ENCODE measurements around the gene LDLRAD3. TPM values are rescaled to one million over a fixed set of nuclear protein-coding genes. Genes with fewer than 3 reads are reported as not detected.

Gene LDLRAD3
- total RNA-seq, 1 donor from 2014 or later, result 8.6 TPM

DNA sequence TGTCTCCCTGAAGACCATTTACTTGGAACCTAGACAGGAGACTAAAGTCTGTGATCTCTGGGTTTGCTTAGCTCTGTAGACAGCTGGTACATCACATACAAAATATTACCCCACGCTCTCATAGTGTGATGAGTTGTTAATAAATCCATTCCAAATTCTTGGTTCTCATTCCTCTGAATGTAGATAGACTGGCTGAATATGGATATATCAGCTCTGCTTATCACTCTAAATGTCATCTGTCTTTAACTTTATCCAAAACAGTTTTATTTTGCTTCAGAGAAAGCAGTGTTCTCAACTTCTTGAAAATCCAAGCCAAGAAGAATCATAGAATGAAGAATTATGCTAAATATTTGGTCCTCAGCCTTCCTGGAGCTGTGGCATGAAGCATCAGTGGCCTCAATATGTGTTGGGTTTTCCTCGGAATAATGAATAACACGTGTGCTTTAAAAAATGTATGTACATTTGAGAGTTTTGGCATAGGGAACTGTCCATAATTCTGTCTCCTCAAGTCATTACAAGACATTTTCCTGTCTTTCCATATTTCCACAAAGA, 10.5 kb upstream of the LDLRAD3 start:
- Mint-ChIP-seq H3K4me3 (ENCODE audit: unreplicated experiment) (no peak overlapping the region), H3K36me3 (ENCODE audit: low read depth) (no peaks in the 10 kb centered on the region), H3K27me3 (ENCODE audit: low read depth) (no peaks in the 10 kb centered on the region), H3K4me1 (ENCODE audit: low read depth) (peaks cover 8% of the 10 kb centered on the region), H3K9me3 (ENCODE audit: low read depth) (peaks cover 4% of the 10 kb centered on the region), H3K27ac (ENCODE audit: unreplicated experiment) (no peak overlapping the region)
- no peak for TF ChIP-seq CTCF (IDR thresholded peaks at IDR 0.05)
- DNase-seq (ENCODE audit: low spot score), result no peak

DNA sequence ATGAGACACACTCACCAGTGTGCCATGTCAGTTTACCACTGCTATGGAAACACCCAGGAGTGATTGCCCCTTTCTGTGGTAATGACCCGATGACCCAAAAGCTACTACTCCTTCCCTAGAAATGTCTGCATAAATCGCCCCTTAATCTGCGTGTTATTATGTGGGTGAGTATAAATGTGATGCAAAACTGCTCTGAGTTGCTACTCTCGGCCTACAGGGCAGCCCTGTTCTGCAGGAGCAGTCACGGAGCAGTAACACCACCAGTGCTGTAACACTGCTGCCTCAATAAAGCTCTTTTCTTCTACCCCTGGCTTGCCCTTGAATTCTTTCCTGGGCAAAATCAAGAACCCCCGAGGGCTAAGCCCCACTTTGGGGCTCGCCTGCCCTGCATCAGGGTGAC, 9.6 kb upstream of the LDLRAD3 start:
- Mint-ChIP-seq H3K27me3 (ENCODE audit: low read depth) (no peaks in the 10 kb centered on the region), H3K27ac (ENCODE audit: unreplicated experiment) (no peak overlapping the region), H3K36me3 (ENCODE audit: low read depth) (no peaks in the 10 kb centered on the region), H3K4me1 (ENCODE audit: low read depth) (peaks cover 8% of the 10 kb centered on the region), H3K4me3 (ENCODE audit: unreplicated experiment) (no peak overlapping the region), H3K9me3 (ENCODE audit: low read depth) (peaks cover 4% of the 10 kb centered on the region)
- DNase-seq (ENCODE audit: low spot score), result no peak
- no peak for TF ChIP-seq CTCF (IDR thresholded peaks at IDR 0.05)

- Mint-ChIP-seq H3K9me3 (ENCODE audit: low read depth) (peaks cover 4% of the 10 kb centered on the region), H3K4me3 (ENCODE audit: unreplicated experiment) (no peak overlapping the region), H3K36me3 (ENCODE audit: low read depth) (no peaks in the 10 kb centered on the region), H3K4me1 (ENCODE audit: low read depth) (peaks cover 8% of the 10 kb centered on the region), H3K27ac (ENCODE audit: unreplicated experiment) (no peak overlapping the region), H3K27me3 (ENCODE audit: low read depth) (no peaks in the 10 kb centered on the region)
- DNase-seq (ENCODE audit: low spot score), result no peak
- TF ChIP-seq CTCF (IDR thresholded peaks at IDR 0.05), result no peak
These were observed 8.9 kb upstream of the LDLRAD3 start for GRCh38 chr11:35934981-35935380.

- Mint-ChIP-seq H3K9me3 (ENCODE audit: low read depth) (peaks cover 4% of the 10 kb centered on the region), H3K27me3 (ENCODE audit: low read depth) (no peaks in the 10 kb centered on the region), H3K4me3 (ENCODE audit: unreplicated experiment) (no peak overlapping the region), H3K36me3 (ENCODE audit: low read depth) (no peaks in the 10 kb centered on the region), H3K4me1 (ENCODE audit: low read depth) (peaks cover 8% of the 10 kb centered on the region), H3K27ac (ENCODE audit: unreplicated experiment) (no peak overlapping the region)
- TF ChIP-seq CTCF (IDR thresholded peaks at IDR 0.05), result no peak
- no peak for DNase-seq (ENCODE audit: low spot score)
These were observed 8.5 kb upstream of the LDLRAD3 start for GRCh38 chr11:35935390-35935789.

DNA sequence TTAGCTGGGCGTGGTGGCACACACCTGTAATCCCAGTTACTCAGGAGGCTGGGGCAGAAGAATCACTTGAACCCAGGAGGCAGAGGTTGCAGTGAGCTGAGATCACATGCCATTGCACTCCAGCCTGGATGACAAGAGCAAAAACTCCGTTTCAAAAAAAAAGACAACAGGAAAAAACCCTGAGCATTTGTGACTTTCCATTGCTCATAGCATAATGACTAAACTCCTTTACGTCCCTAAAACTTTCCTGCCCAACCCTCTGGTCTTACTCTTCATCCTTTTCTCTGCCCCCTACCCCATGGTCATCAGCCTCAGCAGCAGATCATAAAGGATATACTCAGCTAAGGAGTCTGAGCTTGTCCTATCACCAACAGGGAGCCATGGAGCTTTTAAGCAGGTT, 6.8 kb upstream of the LDLRAD3 start:
- H3K27me3 Mint-ChIP-seq (ENCODE audit: low read depth), result no peaks in the 10 kb centered on the region
- no peak overlapping the region for H3K27ac Mint-ChIP-seq (ENCODE audit: unreplicated experiment)
- no peak for TF ChIP-seq CTCF (IDR thresholded peaks at IDR 0.05)
- H3K4me1 Mint-ChIP-seq (ENCODE audit: low read depth), result peaks cover 8% of the 10 kb centered on the region
- no peak overlapping the region for H3K4me3 Mint-ChIP-seq (ENCODE audit: unreplicated experiment)
- no peaks in the 10 kb centered on the region for H3K36me3 Mint-ChIP-seq (ENCODE audit: low read depth)
- peaks cover 1% of the 10 kb centered on the region for H3K9me3 Mint-ChIP-seq (ENCODE audit: low read depth)
- no peak for DNase-seq (ENCODE audit: low spot score)
